PFSK-1 (cell line): ENCODE data around the gene DIRAS1.
A peak's percentile ranks its signal among the peaks of the same experiment; 100 is the strongest.

Experiments used
- FOXP2 ChIP-seq: optimal IDR thresholded peaks from 2 replicates; pipeline ENCODE3; 2011; ENCODE audit warnings: borderline replicate concordance, control low read depth, inconsistent platforms; ENCODE audit not compliant: insufficient read depth; ENCODE audit errors: extremely low read length, extremely low read depth
- POLR2AphosphoS5 ChIP-seq: IDR thresholded peaks from 2 replicates; pipeline ENCODE4 v1.6.1; 2012; ENCODE audit warnings: low read depth, mild to moderate bottlenecking, control low read depth, low read length, moderate library complexity
- SIN3A ChIP-seq: IDR thresholded peaks from 2 replicates; pipeline ENCODE4 v1.6.1; 2012; ENCODE audit warnings: mild to moderate bottlenecking, low read length, moderate library complexity, borderline replicate concordance; ENCODE audit not compliant: insufficient read depth
- TAF1 ChIP-seq: IDR thresholded peaks from 2 replicates; pipeline ENCODE4 v1.6.1; 2012; ENCODE audit warnings: low read length, control low read depth, borderline replicate concordance; ENCODE audit not compliant: insufficient read depth
- TF ChIP-seq, protein P1 (sequence below), 2 experiments: IDR thresholded peaks; 2 replicates each; pipeline versions ENCODE4 v1.6.1 to v1.8.0; 2011 to 2012; ENCODE audit warnings: low read depth in 2 of 2, low read length in 2 of 2, control low read depth in 1 of 2, inconsistent platforms in 1 of 2, mild to moderate bottlenecking in 1 of 2, moderate library complexity in 1 of 2; ENCODE audit not compliant: insufficient read depth in 1 of 2

The DIRAS1 gene

DNA sequence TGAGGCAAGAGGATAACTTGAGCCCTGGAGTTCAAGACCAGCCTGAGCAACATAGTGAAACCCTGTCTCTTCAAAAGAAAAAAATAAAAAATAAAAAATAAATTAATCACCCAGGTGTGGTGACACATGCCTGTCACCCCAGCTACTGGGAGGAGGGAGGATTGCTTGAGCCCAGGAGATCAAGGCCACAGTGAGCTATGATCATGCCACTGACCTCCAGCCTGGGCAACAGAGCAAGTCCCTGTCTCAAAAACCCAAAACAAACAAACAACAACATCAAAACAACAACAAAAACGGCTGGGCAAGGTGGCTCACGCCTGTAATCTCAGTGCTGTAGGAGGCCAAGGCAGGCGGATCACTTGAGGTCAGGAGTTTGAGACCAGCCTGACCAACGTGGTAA lies 22.9 kb upstream of the DIRAS1 start:
- TF ChIP-seq FOXP2 (no peak), POLR2AphosphoS5 (no peak), SIN3A (no peak), TAF1 (no peak)
- TF ChIP-seq, protein P1, sequence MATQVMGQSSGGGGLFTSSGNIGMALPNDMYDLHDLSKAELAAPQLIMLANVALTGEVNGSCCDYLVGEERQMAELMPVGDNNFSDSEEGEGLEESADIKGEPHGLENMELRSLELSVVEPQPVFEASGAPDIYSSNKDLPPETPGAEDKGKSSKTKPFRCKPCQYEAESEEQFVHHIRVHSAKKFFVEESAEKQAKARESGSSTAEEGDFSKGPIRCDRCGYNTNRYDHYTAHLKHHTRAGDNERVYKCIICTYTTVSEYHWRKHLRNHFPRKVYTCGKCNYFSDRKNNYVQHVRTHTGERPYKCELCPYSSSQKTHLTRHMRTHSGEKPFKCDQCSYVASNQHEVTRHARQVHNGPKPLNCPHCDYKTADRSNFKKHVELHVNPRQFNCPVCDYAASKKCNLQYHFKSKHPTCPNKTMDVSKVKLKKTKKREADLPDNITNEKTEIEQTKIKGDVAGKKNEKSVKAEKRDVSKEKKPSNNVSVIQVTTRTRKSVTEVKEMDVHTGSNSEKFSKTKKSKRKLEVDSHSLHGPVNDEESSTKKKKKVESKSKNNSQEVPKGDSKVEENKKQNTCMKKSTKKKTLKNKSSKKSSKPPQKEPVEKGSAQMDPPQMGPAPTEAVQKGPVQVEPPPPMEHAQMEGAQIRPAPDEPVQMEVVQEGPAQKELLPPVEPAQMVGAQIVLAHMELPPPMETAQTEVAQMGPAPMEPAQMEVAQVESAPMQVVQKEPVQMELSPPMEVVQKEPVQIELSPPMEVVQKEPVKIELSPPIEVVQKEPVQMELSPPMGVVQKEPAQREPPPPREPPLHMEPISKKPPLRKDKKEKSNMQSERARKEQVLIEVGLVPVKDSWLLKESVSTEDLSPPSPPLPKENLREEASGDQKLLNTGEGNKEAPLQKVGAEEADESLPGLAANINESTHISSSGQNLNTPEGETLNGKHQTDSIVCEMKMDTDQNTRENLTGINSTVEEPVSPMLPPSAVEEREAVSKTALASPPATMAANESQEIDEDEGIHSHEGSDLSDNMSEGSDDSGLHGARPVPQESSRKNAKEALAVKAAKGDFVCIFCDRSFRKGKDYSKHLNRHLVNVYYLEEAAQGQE (IDR thresholded peaks at IDR 0.05; ENCODE audit: insufficient read depth in 1 of 2, low read depth in 2 of 2, low read length in 2 of 2), result no peak

DNA sequence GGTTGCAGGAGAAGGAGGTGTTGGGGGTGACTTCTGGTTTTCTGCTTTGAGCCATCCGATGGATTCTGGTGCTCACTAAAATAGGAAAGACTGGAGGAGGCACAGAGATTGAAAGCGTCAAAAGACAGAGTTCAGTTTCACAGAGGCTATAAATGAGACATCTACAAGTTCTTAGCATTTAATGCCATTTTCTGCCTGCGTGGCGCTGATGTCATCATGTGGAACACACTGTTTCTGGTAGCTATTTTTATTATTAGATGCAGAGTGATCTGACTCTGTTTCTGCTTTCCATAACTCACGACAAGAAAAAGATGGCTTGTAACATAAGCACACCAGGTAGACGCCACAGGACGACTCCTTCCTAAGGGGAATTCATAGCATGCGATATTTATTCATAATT lies 21.9 kb upstream of the DIRAS1 start:
- no peak for TF ChIP-seq TAF1
- TF ChIP-seq FOXP2, result no peak
- no peak for TF ChIP-seq SIN3A
- TF ChIP-seq, protein P1 (IDR thresholded peaks at IDR 0.05; ENCODE audit: insufficient read depth in 1 of 2, low read depth in 2 of 2, low read length in 2 of 2), result no peak
- TF ChIP-seq POLR2AphosphoS5, result no peak

DNA sequence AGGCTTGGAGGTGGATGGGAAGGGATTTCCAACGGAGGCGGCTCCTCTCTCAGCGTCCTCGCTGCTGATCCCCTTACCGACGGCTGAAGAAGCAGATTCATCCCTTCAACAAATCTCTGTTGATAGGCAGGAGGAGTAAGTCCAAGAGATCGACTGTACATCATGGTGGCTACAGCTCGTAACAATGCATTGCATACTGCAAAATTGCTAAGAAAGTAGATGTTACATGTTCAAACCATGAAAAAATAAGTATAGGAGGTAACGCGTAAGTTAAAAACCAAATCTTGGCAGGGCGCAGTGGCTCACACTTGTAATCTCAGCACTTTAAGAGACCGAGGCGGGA lies 19.1 kb upstream of the DIRAS1 start:
- TF ChIP-seq FOXP2 (no peak), POLR2AphosphoS5 (no peak), SIN3A (no peak)
- TF ChIP-seq, protein P1 (IDR thresholded peaks at IDR 0.05; ENCODE audit: insufficient read depth in 1 of 2, low read depth in 2 of 2, low read length in 2 of 2), result no peak

DNA sequence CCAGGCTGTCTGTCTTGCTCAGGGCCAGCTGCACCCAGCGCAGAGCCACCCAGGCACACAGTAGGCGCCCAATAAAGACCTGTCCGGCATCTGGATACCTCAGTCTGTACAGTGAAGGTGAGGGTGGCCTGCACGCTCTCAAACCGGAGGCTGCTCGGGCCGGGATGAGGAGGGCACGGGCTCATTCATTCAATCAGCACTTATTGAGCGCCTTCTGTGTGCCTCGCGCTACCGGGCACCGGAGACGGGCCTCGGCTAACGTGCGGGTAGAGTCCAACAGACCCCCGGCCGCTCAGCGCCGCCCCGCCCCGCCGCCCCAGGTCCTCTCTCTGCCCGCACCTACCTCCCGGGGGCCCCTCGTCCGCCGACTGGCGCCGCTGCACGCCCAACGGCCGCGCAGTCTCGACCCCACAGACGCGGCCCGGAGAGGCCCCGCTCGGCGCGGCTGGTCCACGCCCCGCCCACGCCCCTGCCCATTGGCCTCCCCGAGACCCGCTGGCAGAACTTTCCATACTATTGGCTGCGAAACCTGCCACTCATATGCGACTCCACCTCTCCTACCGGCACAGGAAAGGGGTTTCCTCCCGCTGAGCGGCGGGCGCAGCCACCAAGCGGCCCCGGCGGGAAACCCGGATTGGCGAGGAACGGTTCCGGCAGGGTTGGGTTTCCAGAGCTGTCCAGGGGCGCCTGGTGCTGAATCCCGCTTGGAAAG lies 18.6 kb upstream of the DIRAS1 start, which contains the start of gene SLC39A3:
SLC39A3 (minus strand) TSS at position 416 of the 712 bp plus-strand sequence. CDS start 2,760 bp downstream, outside the sequence.
- TF ChIP-seq TAF1 (no peak), SIN3A (peak; percentile 99), FOXP2 (peak; percentile 41), POLR2AphosphoS5 (peak; percentile 48; the same call in 1 of the 2 replicates)
- TF ChIP-seq, protein P1 (IDR thresholded peaks at IDR 0.05; ENCODE audit: insufficient read depth in 1 of 2, low read depth in 2 of 2, low read length in 2 of 2), result peak; percentile 99 to 100
